Ureter (tissue), 1 donor: ENCODE data around the gene GPN1. TPM values are rescaled to one million over a fixed set of nuclear protein-coding genes. Genes with fewer than 3 reads are reported as not detected.
"Not testable (repeated sequence)": the region's sequence is repeated elsewhere in the genome, so short reads cannot be mapped to it uniquely, and the experiment has no call there.

Experiments used
- DNase-seq: peaks from one replicate; pipeline ENCODE4 v3.0.0-alpha.2; 2020; ENCODE audit warnings: low spot score
- total RNA-seq: library from RNA; stranded (reverse); gene quantifications from one replicate; pipeline ENCODE4 v1.2.4, GENCODE V29; 2023
- donor health status: DM: yes; HTN: yes; CAD: no.

GPN1 gene
- total RNA-seq, 1 donor from 2014 or later, result 27.3 TPM

- no peak for DNase-seq
Observed at GRCh38 chr2:27671235-27671634, 42.4 kb downstream of the GPN1 start.

GRCh38 chr2:27672723-27673486, 44.1 kb downstream of the GPN1 start:
- no peak for DNase-seq

GRCh38 chr2:27680571-27680970, 51.7 kb downstream of the GPN1 start:
- DNase-seq, result no peak

GRCh38 chr2:27681841-27682240, 53.0 kb downstream of the GPN1 start:
- no peak for DNase-seq

GRCh38 chr2:27682334-27682771, 53.5 kb downstream of the GPN1 start:
- not testable (repeated sequence) for DNase-seq

GRCh38 chr2:27683390-27684071, 54.7 kb downstream of the GPN1 start:
- peak; percentile 82 for DNase-seq

- DNase-seq, result not testable (repeated sequence)
Observed at GRCh38 chr2:27685006-27685405, 56.2 kb downstream of the GPN1 start.

- no peak for DNase-seq
Observed at GRCh38 chr2:27685577-27685976, 56.7 kb downstream of the GPN1 start.

- no peak for DNase-seq
Observed at GRCh38 chr2:27687232-27687631, 58.4 kb downstream of the GPN1 start.

- DNase-seq, result no peak
Observed at GRCh38 chr2:27689424-27689823, 60.6 kb downstream of the GPN1 start.

GRCh38 chr2:27690052-27690451, 61.2 kb downstream of the GPN1 start:
- no peak for DNase-seq

GRCh38 chr2:27697660-27698059, 68.8 kb downstream of the GPN1 start:
- no peak for DNase-seq

Other genes starting within 250 kb of the GPN1 start
- gene ZNF513, start 248.3 kb upstream of the GPN1 start, total RNA-seq, result 39.3 TPM
- gene PPM1G, start 219.5 kb upstream of the GPN1 start, total RNA-seq, result 61.7 TPM
- 71.7 TPM for gene NRBP1, start 200.4 kb upstream of the GPN1 start, total RNA-seq
- 52.9 TPM for gene KRTCAP3, start 186.7 kb upstream of the GPN1 start, total RNA-seq
- gene IFT172, start 139.3 kb upstream of the GPN1 start, total RNA-seq, result 40.4 TPM
- 3.7 TPM for gene FNDC4, start 133.8 kb upstream of the GPN1 start, total RNA-seq
- gene GCKR, start 132.2 kb upstream of the GPN1 start, total RNA-seq, result 1.9 TPM
- 48.7 TPM for gene ZNF512, start 46.0 kb upstream of the GPN1 start, total RNA-seq
- gene CCDC121, start within 50 bp of the GPN1 start, total RNA-seq, result 5.3 TPM
- gene SUPT7L, start 34.6 kb downstream of the GPN1 start, total RNA-seq, result 33.7 TPM
- gene SLC4A1AP, start 34.8 kb downstream of the GPN1 start, total RNA-seq, result 19.7 TPM
- 60.1 TPM for gene MRPL33, start 142.7 kb downstream of the GPN1 start, total RNA-seq